HG02884 (cell line): Measurements from ENCODE around the gene PLVAP.

Source experiments
- ATAC-seq: cut with Tn5 transposase; IDR thresholded peaks from one replicate; pipeline ENCODE4 v1.9.1; 2021; ENCODE audit warnings: mild to moderate bottlenecking, moderate library complexity; ENCODE audit not compliant: unreplicated experiment

The PLVAP gene

DNA sequence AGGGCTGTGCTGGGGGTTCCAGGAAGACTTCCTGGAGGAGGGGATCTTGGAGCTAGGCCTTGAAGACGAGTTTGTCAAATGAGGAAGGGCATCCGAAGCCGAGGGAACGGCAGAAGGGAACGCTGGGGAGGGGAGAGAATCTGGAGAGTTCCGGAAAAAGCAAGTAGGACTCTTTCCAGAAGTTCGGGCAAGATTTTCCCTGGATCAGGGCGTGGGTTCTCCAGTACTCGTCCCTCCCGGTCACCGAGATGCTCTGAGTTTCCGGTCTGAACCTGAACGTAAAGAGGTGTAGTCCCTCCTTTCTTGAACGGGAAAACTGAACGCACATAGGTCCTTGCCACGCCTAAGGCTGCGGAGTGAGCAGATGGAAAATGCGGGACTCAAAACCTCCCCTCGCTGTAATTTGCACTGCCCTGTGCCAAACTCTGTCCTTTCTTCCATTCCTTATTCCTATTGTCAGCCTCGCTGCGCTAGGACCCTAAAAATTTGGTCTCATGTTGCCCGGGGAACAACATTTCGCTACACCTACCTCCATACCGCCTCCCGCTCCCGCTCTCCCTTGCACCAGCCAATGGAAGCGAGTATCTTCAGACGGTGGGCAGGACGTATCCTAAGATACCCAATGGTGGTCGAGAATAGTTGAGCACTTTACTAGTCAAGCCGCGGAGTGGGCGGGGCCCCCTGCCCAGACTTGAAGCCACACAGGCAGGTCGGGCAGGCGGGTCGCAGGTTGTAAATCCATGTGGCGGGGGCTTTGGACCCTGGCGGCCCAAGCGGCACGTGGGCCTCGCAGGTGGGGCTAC is 40.1 kb downstream of the PLVAP start, which contains the start of gene GTPBP3:
TSS of gene GTPBP3 (plus strand) at position 682 of the 803 bp plus-strand sequence. CDS start at position 741, 59 bp downstream.
- ATAC-seq: peak; percentile 70

DNA sequence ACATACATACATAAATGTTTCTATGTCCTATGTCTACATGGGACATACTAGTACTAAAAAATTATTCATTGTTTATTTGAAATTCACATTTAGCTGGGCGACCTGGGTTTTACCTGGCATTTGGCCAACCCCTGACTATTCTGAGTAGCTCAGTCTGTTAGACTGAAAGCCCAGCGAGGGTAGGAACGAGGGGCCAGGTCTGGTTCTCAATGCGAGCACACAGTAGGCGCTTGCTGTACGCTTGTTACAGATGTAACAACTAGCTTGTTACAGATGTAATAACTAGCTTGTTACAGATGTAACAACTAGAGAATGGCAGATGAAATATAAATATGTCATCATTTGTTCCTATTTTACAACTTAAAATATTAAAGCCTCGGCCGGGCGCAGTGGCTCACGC is 41.6 kb downstream of the PLVAP start:
- no peak for ATAC-seq

DNA sequence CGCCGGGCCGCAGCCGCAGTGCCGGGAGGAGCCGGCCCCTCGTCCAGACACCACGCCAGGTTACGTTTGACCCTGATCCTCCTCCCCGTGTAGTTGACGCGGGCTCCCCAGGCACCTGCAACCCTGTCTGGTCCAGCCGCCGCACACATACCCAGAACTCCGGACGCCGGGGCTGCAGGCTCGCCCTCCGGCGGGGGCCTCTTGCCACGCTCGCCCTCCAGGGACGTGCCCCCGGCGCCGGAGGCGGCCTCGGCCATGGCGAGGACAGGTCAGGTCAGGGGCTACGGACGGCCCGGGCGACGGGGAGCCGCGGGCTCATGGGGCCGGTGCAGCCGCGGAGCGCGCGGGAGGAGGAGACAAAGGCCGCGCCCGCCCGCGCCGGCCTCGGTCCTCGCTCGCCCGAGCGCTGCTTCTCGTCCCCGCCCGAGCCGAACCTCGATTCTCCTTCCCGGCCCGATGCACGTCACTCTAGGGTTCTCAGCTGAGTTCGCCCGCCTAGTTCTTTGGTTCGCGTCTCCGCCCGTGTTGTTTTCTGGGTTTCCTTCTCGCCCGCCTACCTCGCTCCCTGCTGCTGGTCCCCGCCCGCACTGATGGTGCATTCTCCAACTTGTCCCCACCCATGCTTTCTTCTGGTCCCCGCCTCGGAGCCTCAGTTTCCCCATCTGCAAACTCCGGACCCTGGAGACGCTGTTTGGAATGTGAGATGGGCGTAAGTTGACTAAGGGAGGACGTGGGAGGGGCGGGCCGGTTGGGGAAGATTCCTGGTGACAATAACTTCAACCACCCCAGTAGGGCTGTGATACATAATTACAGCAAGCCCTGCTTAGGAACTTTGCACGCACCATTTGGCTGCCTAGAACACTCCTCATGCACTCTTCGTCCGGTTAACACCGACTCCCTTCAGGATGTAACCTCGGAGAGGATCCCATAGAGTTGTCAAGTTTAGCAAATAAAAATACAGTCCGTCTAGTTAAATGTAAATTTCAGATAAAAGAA is 42.4 kb downstream of the PLVAP start, which contains the start of gene ANO8:
TSS of gene ANO8 (minus strand) at position 442 of the 996 bp plus-strand sequence. CDS start at position 257, 185 bp downstream.
- no peak for ATAC-seq

DNA sequence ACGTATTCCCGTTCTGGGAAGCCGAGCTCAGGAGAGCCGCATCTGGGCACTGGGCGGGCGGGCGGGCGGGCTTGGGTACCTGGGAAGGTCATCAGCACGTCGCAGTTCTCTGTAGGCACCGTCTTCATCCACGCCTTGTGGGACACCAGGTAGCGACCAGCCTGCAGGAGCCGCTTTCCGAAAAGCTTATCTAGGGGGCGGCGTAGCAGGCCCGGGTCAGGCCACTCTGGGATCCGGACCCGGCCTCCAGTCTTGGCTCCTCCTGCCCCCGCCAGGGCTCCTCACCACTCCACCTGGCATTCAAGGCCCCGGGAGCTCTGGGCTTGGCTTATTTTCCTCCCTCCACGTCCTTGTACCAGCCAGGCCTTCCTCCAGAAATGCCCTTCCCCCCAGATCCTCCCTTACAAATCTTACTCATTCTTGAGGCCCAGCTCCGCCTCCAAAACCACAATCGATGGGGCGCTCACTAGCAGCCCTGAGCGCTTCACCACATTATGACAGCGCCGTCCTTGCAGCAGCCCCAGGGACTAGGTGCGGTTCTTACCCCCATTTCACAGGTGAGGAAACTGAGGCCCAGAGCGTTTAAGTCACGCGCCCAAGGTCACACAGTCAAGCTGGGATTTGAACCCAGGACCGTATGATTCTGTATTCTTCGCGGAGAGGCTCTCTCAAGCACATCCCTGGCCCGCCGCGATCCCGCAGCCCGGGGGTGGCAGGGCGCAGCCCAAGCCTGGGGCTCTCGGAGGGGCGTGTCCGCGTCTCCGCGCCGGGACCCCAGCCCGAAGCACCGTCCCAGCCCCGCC is 43.3 kb downstream of the PLVAP start:
- ATAC-seq: no peak

DNA sequence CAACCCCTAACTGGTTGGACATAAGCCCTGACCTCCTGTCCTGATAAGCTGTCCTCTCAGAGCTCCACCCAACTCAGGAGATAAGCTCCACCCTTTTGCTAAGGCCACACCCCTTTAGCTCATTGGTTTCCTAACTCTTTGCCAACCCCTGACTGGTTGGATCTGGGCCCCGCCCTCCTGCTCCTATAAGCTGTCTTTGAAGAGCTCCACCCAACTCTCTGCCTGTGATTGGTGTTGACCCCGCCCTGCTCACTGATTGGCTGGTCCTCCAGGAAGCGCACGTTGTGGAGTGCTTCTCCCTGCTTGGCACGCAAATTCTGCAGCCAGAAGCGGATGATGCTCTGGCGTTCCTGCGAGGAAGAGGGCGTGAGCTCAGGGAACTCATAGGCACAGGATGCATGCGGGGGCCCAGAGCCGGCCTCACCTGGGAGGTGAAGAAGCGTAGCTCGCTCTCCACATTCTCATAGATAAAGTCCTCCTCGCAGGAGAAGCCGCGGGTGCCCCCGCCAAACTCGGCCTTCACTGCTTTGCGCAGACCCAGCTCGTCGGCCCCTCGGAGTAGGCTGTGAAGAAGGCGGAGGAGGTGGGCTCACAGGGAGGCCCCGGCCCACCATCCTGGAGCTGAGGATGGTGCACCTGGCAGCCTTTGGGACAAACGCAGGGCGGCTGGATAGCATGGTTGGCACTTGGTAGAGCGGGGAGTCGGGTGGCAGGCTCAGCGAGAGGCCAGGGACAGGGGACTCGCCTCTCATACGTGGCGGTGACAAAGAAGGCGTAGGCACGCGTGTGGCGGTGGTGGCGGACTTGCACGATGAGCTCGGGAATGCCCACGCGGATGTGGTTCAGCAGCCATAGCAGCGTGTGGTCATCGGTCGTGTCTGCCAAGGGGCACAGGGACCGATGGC is 44.2 kb downstream of the PLVAP start:
- no peak for ATAC-seq

DNA sequence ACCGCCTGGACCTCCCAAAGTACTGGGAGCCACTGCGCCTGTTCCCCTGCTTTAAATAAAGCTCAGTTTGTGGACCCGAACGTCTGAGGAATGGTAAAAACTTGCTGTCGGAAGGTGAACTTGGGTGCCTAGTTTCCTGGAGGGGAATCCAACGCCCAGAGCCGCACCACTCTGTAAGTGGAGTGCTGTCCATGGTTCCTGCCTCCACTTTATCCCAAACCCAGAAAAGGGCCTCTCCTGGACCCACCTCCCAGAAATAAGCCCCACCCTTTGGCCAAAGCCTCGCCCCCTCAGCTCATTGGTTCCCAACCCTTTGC is 44.8 kb downstream of the PLVAP start:
- no peak for ATAC-seq

DNA sequence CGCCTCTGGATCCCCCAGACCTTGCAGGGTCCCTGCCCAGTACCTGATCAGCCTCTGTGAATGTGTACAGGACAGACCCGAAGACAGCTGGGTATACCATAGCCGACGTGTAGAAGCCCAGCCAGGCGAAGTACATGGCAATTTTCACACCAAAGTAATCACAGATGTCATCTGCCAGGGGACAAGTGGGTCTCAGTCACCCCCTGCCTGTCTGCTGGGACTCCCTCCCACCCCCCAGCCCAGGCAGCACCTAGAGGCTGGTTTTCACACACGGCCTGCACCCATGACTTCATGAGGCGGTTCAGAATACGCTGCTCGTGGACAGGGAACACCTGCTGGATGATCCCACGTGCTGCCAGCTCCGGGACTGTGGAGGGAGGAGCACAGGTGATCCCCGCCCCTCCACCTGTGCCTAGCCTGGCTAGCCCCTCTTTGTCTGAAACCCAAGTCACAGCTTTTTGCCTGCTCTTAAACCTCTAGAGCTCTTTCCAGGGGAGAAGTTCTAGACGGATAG is 46.0 kb downstream of the PLVAP start:
- ATAC-seq: no peak

DNA sequence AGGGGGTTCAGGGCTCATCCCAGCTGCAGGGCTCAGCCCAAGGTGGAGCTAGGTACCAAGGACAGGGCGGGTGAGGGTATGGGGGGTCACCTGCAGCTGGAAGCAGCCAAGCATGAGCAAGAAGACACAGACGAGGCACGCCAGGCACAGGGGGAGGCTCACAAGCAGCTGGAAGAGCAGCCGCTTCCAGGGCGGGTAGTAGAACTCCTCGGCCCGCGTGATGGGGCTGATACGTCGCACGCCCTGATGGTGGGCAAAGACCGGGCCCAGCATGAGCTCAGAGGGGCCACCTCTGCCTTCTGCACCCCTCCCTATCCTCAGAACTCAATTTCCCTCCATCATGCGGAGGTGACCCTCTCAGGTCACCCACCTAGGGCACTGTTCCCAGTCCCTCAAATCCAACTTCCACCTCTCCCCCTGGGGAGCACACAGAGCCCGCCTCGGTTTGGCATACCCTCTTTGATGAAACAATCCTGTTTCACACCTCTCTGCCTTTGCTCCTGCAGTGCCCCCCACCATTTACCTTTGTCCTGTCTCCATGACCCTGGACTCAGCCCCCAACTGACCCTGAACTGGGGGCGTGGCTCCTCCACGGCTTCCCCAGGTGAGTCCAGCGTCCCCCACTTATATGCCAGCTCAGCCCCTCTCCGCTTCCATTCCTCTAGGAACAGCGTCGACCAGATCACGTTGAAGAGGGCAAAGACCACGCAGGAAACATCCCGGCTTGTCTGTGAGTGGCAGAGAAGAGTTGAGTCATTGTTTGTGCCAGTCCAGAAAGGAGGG is 46.7 kb downstream of the PLVAP start:
- ATAC-seq: no peak

DNA sequence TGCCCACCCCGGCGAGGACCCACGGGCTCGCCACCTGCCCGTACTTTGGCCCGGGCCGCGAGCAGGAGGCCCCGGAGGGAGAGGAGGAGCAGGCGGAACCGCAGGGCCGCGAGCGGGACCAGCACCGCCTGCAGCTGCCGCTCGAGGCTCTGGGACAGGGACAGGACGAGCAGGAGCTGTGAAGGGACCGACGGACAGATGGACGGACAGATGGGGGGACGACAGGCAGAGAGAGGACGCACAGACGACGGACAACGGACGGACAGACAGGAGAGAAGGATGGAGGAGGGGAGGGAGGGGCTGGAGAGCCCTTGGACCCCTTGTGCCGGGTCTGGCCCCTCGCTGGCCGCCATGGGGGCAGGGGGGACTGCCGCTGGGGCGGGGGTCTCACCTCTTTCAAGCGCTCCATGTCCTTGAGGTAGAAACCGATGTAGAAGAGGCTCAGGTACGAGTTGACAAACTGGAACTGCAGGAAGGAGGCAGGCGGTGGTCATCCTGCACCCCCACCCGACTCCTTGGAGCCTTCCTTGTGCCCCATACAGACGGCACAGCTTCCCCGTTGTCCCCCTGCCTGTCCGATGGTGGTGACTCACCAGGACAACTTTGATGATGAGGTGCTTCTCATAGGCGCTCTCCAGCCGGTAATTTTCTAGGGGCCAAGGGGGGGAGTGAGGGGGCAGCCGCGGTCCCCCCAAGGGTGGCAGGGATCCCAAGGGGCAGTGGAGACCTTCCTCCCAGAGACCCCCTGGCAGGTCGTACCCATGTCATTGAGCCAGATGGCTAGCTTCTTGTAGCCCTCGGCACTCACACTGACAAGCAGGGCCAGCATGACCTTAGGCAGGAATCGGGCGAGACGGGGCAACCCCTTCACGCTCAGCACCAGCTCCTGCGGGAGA is 47.5 kb downstream of the PLVAP start:
- no peak for ATAC-seq

DNA sequence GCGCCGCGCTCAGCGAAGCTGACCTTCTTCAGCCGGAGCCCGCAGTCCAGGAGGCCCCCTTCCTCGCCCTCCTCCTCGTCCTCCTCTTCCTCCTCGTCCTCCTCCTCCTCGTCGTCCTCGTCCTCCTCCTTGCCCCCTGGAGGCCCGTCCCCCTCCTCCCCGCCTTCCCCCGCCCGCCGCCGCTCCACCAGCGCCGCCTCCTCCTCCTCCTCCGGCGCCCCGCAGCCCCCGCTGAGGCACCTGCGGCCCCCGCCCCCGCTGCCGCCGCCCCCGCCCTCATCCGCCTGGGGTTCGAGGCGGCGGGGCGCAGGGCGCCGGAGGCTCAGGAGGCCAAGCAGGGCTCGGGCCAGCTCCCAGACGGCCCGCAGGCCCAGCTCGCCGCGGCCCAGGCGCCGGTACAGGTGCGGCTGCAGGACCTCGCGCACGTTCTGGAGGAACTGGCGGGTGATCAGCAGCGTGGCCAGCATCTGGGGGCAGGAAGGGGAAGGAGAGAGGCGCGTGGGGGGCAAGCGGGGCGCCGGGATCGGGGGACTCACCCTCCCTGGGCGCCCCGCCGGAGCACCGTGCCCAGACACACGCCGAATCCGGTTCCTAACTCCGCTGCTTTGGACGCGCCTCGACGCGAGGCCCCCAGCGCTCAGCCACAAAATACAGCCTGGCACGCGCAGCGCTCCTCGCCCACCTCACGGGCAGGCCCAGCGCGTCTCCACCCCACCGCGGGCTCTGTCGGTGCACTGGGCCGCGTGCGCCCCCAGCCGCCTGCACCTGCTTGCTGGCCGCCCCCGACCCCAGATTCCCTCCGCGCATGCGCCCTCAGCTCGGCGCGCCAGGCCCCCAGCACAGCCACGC is 48.4 kb downstream of the PLVAP start:
- ATAC-seq: no peak

DNA sequence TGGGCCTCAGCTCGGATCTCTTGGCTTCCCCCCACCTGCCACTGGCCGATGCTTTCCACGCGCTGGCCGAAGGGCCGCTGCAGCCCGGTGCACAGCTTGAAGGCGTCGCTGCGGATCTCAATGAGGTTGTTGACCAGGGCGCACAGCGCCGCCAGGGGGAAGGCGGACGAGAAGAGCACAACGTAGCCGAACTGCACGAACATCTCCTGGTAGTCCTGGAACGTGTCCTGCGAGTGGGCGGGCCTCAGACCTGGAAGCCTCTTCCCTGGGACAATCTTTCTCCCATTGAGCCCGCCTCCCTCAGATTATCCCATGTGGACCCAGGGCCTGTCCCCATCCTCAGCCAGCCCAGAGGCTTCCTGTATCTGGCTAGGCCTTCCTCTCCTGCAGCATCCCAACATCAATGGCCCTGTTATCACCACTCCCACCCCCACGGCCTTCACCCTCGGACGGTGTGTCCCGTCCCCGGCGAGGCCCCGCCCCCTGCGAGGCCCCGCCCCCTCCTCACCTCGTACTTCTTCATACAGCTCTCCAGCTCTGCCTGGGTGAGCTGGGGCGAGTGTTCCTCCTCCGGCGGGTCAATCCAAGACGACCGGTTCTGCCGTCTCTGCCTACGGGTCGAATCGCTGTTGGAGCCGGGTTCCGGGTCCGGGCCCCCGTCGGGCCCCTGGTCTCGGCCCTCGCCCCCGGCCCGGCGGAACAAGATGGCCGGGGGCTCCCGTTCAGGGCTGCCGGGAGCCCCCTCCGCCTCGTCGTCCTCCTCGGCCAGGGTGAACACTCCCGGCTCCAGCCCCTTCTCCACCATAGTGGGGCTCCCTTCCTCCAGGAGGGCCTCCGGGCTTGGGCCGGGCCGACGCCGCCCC is 49.3 kb downstream of the PLVAP start:
- no peak for ATAC-seq

DNA sequence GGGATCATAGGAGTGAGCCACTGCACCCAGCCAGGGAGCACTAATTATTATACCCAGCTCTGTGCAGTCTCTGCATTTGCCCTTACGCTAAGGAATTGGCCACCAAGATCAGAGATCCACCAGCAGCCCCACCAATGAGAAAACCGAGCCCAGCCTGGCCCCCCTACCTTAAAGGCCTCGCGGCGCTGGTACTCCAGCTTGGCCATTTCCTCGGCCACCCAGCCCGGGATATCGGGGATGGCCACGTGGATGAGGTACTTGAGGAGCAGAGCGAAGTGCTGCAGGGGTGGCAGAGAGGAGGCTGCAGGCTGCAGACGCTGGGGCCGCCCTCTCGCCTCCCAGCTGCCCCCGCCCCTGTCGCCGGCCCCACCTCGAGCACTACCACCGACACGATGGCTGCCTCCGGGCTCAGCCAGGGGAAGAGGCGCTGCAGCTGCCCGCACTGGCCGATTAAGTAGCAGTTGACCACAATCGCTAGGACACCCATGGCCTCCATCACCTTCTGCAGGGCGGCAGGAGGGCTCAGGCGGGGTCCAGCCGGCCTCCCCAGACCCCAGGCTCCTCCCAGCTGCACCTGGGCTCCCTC is 50.0 kb downstream of the PLVAP start:
- ATAC-seq: no peak

DNA sequence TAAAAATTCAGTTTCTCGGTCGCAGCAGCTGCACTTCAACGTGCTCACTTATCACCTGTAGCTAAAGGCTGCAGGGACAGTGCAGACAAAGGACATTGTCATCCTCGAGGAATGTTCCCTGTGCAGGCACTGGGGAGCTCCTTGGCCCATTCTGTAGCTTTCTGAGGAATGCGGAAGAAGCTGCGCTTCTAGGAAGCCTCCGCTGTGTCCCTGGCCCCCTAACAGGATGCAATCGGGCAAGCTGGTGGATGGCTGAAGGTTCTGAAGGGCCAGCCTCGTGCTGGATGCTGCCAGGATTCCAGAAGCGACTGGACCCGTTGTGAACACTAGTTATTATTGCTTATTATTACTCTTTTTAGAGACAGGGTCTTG is 50.6 kb downstream of the PLVAP start:
- ATAC-seq: no peak

DNA sequence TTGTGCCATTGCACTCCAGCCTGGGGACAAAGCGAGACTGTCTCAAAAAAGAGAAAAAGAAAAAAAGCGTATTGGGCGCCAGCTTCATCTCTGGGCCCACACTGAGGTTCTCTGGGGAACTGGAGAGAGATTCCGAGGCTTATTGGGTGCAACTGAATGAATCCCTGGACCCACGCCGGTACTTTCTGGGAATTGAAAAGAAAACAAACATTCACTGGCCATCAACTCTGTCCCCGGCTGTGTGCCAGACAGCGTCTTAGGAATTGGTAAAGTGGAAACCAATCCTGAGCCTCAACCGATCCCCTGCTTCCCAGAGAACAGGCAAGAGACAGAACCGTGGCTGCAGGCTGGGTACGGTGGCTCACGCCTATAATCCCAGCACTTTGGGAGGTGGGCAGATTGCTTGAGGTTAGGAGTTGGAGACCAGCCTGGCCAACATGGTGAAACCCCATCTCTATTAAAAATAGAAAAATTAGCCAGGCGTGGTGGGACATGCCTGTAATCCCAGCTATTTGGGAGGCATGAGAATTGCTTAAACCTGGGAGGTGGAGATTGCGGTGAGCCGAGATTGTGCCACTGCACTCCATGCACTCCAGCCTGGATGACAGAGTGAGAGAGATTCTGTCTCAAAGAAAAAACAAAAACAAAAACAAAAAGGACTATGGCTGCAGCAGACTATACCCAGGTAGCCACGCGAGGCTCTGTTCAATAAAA is 51.1 kb downstream of the PLVAP start:
- no peak for ATAC-seq

DNA sequence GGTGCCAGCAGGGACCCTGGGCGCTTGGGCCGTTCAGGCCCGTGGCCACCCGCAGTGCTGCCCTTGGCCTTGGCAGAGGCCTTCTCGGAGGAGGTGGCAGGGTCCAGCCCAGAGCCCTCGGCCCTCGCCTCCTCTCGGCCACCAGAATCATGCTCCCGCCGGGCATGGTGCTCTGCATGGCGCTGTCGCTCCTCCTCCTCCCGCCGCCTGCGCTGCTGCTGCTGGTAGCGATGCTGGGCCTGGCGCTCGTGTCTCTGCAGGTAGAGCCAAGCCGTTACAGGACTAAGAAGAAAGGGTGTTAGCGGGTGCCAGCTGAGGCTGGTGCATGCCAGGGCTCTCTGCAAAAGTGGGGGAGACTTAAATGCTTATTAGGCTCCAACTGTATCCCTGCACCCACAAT is 52.0 kb downstream of the PLVAP start:
- no peak for ATAC-seq
